ENCODE data around the gene ARRB1.

ARRB1 gene

GRCh38 chr11:75301601-75302345 lies 49.7 kb downstream of the ARRB1 start:
- Histone ChIP-seq H4K20me1 (ENCODE audit: insufficient read depth) (no peaks in the 10 kb centered on the region), H3K9ac (no peak overlapping the region), H3K4me1 (ENCODE audit: low read depth, poor library complexity, severe bottlenecking) (no peaks in the 10 kb centered on the region), H3K27me3 (ENCODE audit: insufficient read depth, low read depth) (no peaks in the 10 kb centered on the region), H3K27ac (no peak overlapping the region), H3K36me3 (ENCODE audit: insufficient read depth) (no peaks in the 10 kb centered on the region), H3K4me3 (IDR thresholded peaks at IDR 0.05; ENCODE audit: insufficient read depth, low read depth, low read length) (no peak overlapping the region), H3K4me2 (no peak overlapping the region), H2AFZ (ENCODE audit: low read depth) (no peak overlapping the region), H3K79me2 (ENCODE audit: insufficient read depth, low read depth) (no peaks in the 10 kb centered on the region)
- TF ChIP-seq CTCF (conservative IDR thresholded peaks at IDR 0.05; ENCODE audit: low read depth, low read length), result no peak

GRCh38 chr11:75301131-75301530 lies 50.3 kb downstream of the ARRB1 start:
- no peak overlapping the region for H3K4me2 ChIP-seq

GRCh38 chr11:75298976-75299260 lies 52.5 kb downstream of the ARRB1 start:
- TF ChIP-seq CTCF (conservative IDR thresholded peaks at IDR 0.05; ENCODE audit: low read depth, low read length), result no peak
- H3K36me3 ChIP-seq (ENCODE audit: insufficient read depth), result no peaks in the 10 kb centered on the region
- H3K4me1 ChIP-seq (ENCODE audit: low read depth, poor library complexity, severe bottlenecking), result no peaks in the 10 kb centered on the region
- H3K4me3 ChIP-seq (IDR thresholded peaks at IDR 0.05; ENCODE audit: insufficient read depth, low read depth, low read length), result no peak overlapping the region
- no peak overlapping the region for H3K27ac ChIP-seq
- H3K79me2 ChIP-seq (ENCODE audit: insufficient read depth, low read depth), result no peaks in the 10 kb centered on the region
- H3K9ac ChIP-seq, result no peak overlapping the region
- H3K27me3 ChIP-seq (ENCODE audit: insufficient read depth, low read depth), result no peaks in the 10 kb centered on the region
- no peaks in the 10 kb centered on the region for H4K20me1 ChIP-seq (ENCODE audit: insufficient read depth)
- H2AFZ ChIP-seq (ENCODE audit: low read depth), result no peak overlapping the region
- H3K4me2 ChIP-seq, result no peak overlapping the region

More at GRCh38 chr11:75301131-75301530, 50.3 kb downstream of the ARRB1 start:
- H3K36me3 ChIP-seq (ENCODE audit: insufficient read depth), result no peaks in the 10 kb centered on the region
- no peaks in the 10 kb centered on the region for H3K79me2 ChIP-seq (ENCODE audit: insufficient read depth, low read depth)
- no peak overlapping the region for H3K27ac ChIP-seq
- no peaks in the 10 kb centered on the region for H3K27me3 ChIP-seq (ENCODE audit: insufficient read depth, low read depth)
- no peak overlapping the region for H2AFZ ChIP-seq (ENCODE audit: low read depth)
- no peak for TF ChIP-seq CTCF (conservative IDR thresholded peaks at IDR 0.05; ENCODE audit: low read depth, low read length)
- no peaks in the 10 kb centered on the region for H4K20me1 ChIP-seq (ENCODE audit: insufficient read depth)
- H3K9ac ChIP-seq, result no peak overlapping the region
- H3K4me3 ChIP-seq (IDR thresholded peaks at IDR 0.05; ENCODE audit: insufficient read depth, low read depth, low read length), result no peak overlapping the region
- no peaks in the 10 kb centered on the region for H3K4me1 ChIP-seq (ENCODE audit: low read depth, poor library complexity, severe bottlenecking)

- Histone ChIP-seq H3K9ac (no peak overlapping the region), H4K20me1 (ENCODE audit: insufficient read depth) (no peaks in the 10 kb centered on the region), H3K36me3 (ENCODE audit: insufficient read depth) (no peaks in the 10 kb centered on the region), H3K27ac (no peak overlapping the region), H2AFZ (ENCODE audit: low read depth) (no peak overlapping the region), H3K79me2 (ENCODE audit: insufficient read depth, low read depth) (no peaks in the 10 kb centered on the region), H3K4me1 (ENCODE audit: low read depth, poor library complexity, severe bottlenecking) (no peaks in the 10 kb centered on the region), H3K4me3 (IDR thresholded peaks at IDR 0.05; ENCODE audit: insufficient read depth, low read depth, low read length) (no peak overlapping the region), H3K27me3 (ENCODE audit: insufficient read depth, low read depth) (no peaks in the 10 kb centered on the region), H3K4me2 (no peak overlapping the region)
- no peak for TF ChIP-seq CTCF (conservative IDR thresholded peaks at IDR 0.05; ENCODE audit: low read depth, low read length)
Observed at GRCh38 chr11:75298191-75298975, 53.1 kb downstream of the ARRB1 start.

Measured in KMS-11 (cell line).